HepG2 (cell line): ENCODE results near the gene FAM221B. TPM values are rescaled to one million over a fixed set of nuclear protein-coding genes. Genes with fewer than 3 reads are reported as not detected.

Experiments
- ARNTL ChIP-seq: sonication (generic); formaldehyde crosslinking; IDR thresholded peaks from 2 replicates; pipeline ENCODE4 v1.4.0; 2020; ENCODE audit warnings: mild to moderate bottlenecking, missing genetic modification reagents
- E2F5 ChIP-seq: sonication (generic); formaldehyde crosslinking; conservative IDR thresholded peaks from 2 replicates; pipeline ENCODE4 v1.4.0; 2020; ENCODE audit warnings: missing genetic modification reagents
- EEA1 ChIP-seq: sonication (generic); formaldehyde crosslinking; IDR thresholded peaks from 2 replicates; pipeline ENCODE4 v1.5.1; 2020; ENCODE audit warnings: mild to moderate bottlenecking, missing genetic modification reagents, borderline replicate concordance
- FOXM1 ChIP-seq: sonication (generic); formaldehyde crosslinking; IDR thresholded peaks from 2 replicates; pipeline ENCODE4 v1.5.0; 2020; ENCODE audit warnings: missing genetic modification reagents
- HNF4G ChIP-seq, 2 experiments: sonication (generic) in 1 of 2; formaldehyde crosslinking in 1 of 2; IDR thresholded peaks; 2 replicates each; pipeline versions ENCODE4 v1.4.0 to v1.6.1; 2011 to 2020; ENCODE audit warnings: borderline replicate concordance in 2 of 2, low read depth in 2 of 2, mild to moderate bottlenecking in 2 of 2, low read length in 1 of 2, missing genetic modification reagents in 1 of 2, moderate library complexity in 1 of 2
- KDM3A ChIP-seq: IDR thresholded peaks from 2 replicates; pipeline ENCODE4 v1.6.1; 2018; ENCODE audit warnings: low read depth, missing compliant biosample characterization
- KLF15 ChIP-seq: sonication (generic); formaldehyde crosslinking; IDR thresholded peaks from 2 replicates; pipeline ENCODE4 v1.8.1; 2023; ENCODE audit warnings: borderline replicate concordance, mild to moderate bottlenecking, inconsistent platforms, missing genetic modification reagents, mixed read lengths
- MXD3 ChIP-seq: IDR thresholded peaks from 2 replicates; pipeline ENCODE4 v1.6.1; 2016; ENCODE audit warnings: mild to moderate bottlenecking, missing biosample characterization, missing genetic modification reagents
- RFX5 ChIP-seq: IDR thresholded peaks from 2 replicates; pipeline ENCODE4 v1.6.1; 2011; ENCODE audit warnings: low read depth, low read length, improper control_type of control experiment
- RORA ChIP-seq: sonication (generic); formaldehyde crosslinking; IDR thresholded peaks from 2 replicates; pipeline ENCODE4 v1.5.0; 2020; ENCODE audit warnings: mild to moderate bottlenecking, missing genetic modification reagents, moderate library complexity
- SKIL ChIP-seq: sonication (generic); formaldehyde crosslinking; IDR thresholded peaks from 2 replicates; pipeline ENCODE4 v1.8.0; 2022; ENCODE audit warnings: missing genetic modification reagents, mild to moderate bottlenecking, moderate library complexity, borderline replicate concordance
- SOX5 ChIP-seq: IDR thresholded peaks from 2 replicates; pipeline ENCODE4 v1.6.1; 2016; ENCODE audit warnings: borderline replicate concordance
- TFDP1 ChIP-seq: IDR thresholded peaks from 2 replicates; pipeline ENCODE4 v1.6.1; 2016; ENCODE audit warnings: missing compliant biosample characterization, missing genetic modification reagents, borderline replicate concordance
- ZBTB42 ChIP-seq: sonication (generic); formaldehyde crosslinking; IDR thresholded peaks from 2 replicates; pipeline ENCODE4 v1.5.0; 2020; ENCODE audit warnings: mild to moderate bottlenecking, missing genetic modification reagents
- ZMYM2 ChIP-seq: sonication (generic); formaldehyde crosslinking; IDR thresholded peaks from 2 replicates; pipeline ENCODE4 v1.8.0; 2022; ENCODE audit warnings: mild to moderate bottlenecking, missing genetic modification reagents
- ZNF30 ChIP-seq: sonication (generic); formaldehyde crosslinking; IDR thresholded peaks from 2 replicates; pipeline ENCODE4 v1.5.0; 2020; ENCODE audit warnings: mild to moderate bottlenecking, missing genetic modification reagents
- ZNF329 ChIP-seq: sonication (generic); formaldehyde crosslinking; IDR thresholded peaks from 2 replicates; pipeline ENCODE4 v1.9.0; 2021; ENCODE audit warnings: low read depth, mild to moderate bottlenecking, missing genetic modification reagents
- ZNF530 ChIP-seq: sonication (generic); formaldehyde crosslinking; IDR thresholded peaks from 2 replicates; pipeline ENCODE4 v1.5.0; 2020; ENCODE audit warnings: low read depth, mild to moderate bottlenecking, missing genetic modification reagents
- ZNF556 ChIP-seq: sonication (generic); formaldehyde crosslinking; IDR thresholded peaks from 2 replicates; pipeline ENCODE4 v1.4.0; 2020; ENCODE audit warnings: mild to moderate bottlenecking, missing genetic modification reagents, borderline replicate concordance
- ZNF567 ChIP-seq: sonication (generic); formaldehyde crosslinking; IDR thresholded peaks from 2 replicates; pipeline ENCODE4 v1.8.1; 2023; ENCODE audit warnings: mild to moderate bottlenecking, missing genetic modification reagents, borderline replicate concordance
- ZNF670 ChIP-seq: sonication (generic); formaldehyde crosslinking; IDR thresholded peaks from 2 replicates; pipeline ENCODE4 v1.8.0; 2022; ENCODE audit warnings: mild to moderate bottlenecking, missing genetic modification reagents, borderline replicate concordance
- ZNF691 ChIP-seq: sonication (generic); formaldehyde crosslinking; IDR thresholded peaks from 2 replicates; pipeline ENCODE4 v1.4.0; 2020; ENCODE audit warnings: missing genetic modification reagents, low read depth, mild to moderate bottlenecking, borderline replicate concordance
- ZNF776 ChIP-seq: sonication (generic); formaldehyde crosslinking; IDR thresholded peaks from 2 replicates; pipeline ENCODE4 v1.4.0; 2020; ENCODE audit warnings: mild to moderate bottlenecking, missing genetic modification reagents
- ZNF839 ChIP-seq: sonication (generic); formaldehyde crosslinking; IDR thresholded peaks from 2 replicates; pipeline ENCODE4 v1.4.0; 2020; ENCODE audit warnings: missing genetic modification reagents, mild to moderate bottlenecking, borderline replicate concordance
- polyA plus RNA-seq, 8 experiments: library from polyadenylated mRNA; depleted of rRNA in 3 of 8; stranded (reverse) in 7 of 8; unstranded in 1 of 8; fragments of >200 nt; fragmentation: Illumina TruSeq in 4 of 8; extraction: Trizol in 4 of 8; gene quantifications; 2 replicates each; pipeline versions ENCODE4 v1.2.1 to v1.2.3, GENCODE V29; 2011 to 2016; ENCODE audit warnings: low read depth in 4 of 8, missing spikeins in 1 of 8, mixed read lengths in 1 of 8; ENCODE audit not compliant: insufficient read depth in 1 of 8
- total RNA-seq, 5 experiments: library from RNA; depleted of rRNA; stranded (reverse); fragments of >200 nt; fragmentation: Illumina TruSeq; extraction: Trizol; gene quantifications; 2 replicates each; pipeline ENCODE4 v1.2.3, GENCODE V29; 2016; ENCODE audit warnings: low read depth in 1 of 5

Gene FAM221B
- total and polyA plus RNA-seq, 2 of the 13 experiments (the other 11 are each of a cell fraction or from before 2014, with no cell fraction given) = not detected

DNA sequence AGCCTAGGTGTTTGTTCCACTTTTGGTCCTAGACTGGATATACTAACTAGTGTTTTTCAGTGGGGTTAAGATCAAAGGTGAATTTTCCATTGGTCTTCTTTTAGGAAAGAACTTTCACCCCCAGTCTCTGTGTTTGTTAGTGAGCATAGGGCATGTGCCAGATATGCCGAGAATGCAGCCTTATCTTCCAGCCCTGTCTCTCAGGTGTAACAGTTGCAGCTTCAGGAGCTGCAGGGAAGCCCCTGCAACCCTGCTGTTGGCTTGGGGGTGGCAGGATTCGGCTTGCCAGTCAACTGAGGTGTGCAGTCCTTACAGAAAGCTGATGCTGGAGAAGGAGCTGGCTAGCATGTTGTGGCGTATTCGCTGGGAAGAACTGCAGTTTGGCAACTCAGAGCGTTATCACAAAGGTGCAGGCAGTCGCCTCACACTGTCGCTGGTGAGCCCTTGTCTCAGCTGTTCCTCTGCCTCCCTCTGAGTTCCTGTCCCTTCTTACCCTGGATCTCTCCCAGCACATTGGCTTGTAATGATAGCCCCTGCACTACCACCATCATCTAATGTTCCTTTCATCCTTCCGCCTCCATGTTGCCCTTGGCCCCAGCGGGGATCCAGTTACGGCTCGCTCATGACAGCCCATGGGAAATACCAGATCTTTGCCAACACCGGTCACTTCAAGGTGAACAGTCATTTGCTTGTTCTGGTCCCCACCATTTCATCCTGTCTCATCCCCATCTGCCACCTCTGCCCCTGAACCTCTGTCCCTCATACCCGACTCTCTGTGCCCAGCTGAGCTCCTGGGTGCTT lies 27.0 kb downstream of the FAM221B start (continued):
- TF ChIP-seq SKIL (CRISPR knock-in tag) (no peak; the same call in 1 of the 2 replicates), EEA1 (CRISPR knock-in tag) (no peak), MXD3 (CRISPR knock-in tag) (no peak), ZNF329 (CRISPR knock-in tag) (no peak), ARNTL (CRISPR knock-in tag) (no peak), SOX5 (CRISPR knock-in tag) (no peak), FOXM1 (CRISPR knock-in tag) (no peak), HNF4G (IDR thresholded peaks at IDR 0.05; ENCODE audit: borderline replicate concordance, low read depth, low read length) (peak; percentile 51; the same call in 1 of the 2 replicates), HNF4G (CRISPR knock-in tag; IDR thresholded peaks at IDR 0.05; ENCODE audit: borderline replicate concordance, low read depth) (no peak), E2F5 (CRISPR knock-in tag) (no peak), ZNF839 (CRISPR knock-in tag) (no peak), RORA (CRISPR knock-in tag) (no peak), ZNF556 (CRISPR knock-in tag) (peak; percentile 28; the same call in 1 of the 2 replicates), KLF15 (no peak), ZNF691 (CRISPR knock-in tag) (no peak), ZNF530 (CRISPR knock-in tag) (no peak), ZBTB42 (CRISPR knock-in tag) (no peak), ZNF670 (CRISPR knock-in tag) (no peak), ZNF776 (CRISPR knock-in tag) (no peak), TFDP1 (no peak), ZNF567 (CRISPR knock-in tag) (no peak), ZNF30 (CRISPR knock-in tag) (no peak), ZMYM2 (CRISPR knock-in tag) (no peak), RFX5 (no peak), KDM3A (no peak)
